SK-N-SH (cell line): ENCODE measurements around the gene HEPHL1.

Experiments used
- NFIC ChIP-seq: IDR thresholded peaks from 2 replicates; pipeline ENCODE4 v1.4.0; 2012; ENCODE audit warnings: borderline replicate concordance
- TEAD4 ChIP-seq: IDR thresholded peaks from 2 replicates; pipeline ENCODE4 v1.4.0; 2012; ENCODE audit warnings: mild to moderate bottlenecking, borderline replicate concordance; ENCODE audit not compliant: insufficient read depth

- TF ChIP-seq TEAD4, result no peak
- TF ChIP-seq NFIC, result no peak
Measured at GRCh38 chr11:94043241-94043640, 22.1 kb downstream of the HEPHL1 start.
